GM19025 (cell line): Measurements from ENCODE around the gene KRTAP5-4.
"Not testable (repeated sequence)": the region's sequence is repeated elsewhere in the genome, so short reads cannot be mapped to it uniquely, and the experiment has no call there.

ENCODE experiments used
- ATAC-seq: cut with Tn5 transposase; IDR thresholded peaks from one replicate; pipeline ENCODE4 v1.9.1; 2021; ENCODE audit warnings: mild to moderate bottlenecking, low read depth, moderate library complexity; ENCODE audit not compliant: unreplicated experiment

KRTAP5-4 gene

GRCh38 chr11:1639666-1640065, 17.7 kb upstream of the KRTAP5-4 start:
- ATAC-seq = no peak

GRCh38 chr11:1639102-1639620, 17.2 kb upstream of the KRTAP5-4 start:
- no peak for ATAC-seq

DNA sequence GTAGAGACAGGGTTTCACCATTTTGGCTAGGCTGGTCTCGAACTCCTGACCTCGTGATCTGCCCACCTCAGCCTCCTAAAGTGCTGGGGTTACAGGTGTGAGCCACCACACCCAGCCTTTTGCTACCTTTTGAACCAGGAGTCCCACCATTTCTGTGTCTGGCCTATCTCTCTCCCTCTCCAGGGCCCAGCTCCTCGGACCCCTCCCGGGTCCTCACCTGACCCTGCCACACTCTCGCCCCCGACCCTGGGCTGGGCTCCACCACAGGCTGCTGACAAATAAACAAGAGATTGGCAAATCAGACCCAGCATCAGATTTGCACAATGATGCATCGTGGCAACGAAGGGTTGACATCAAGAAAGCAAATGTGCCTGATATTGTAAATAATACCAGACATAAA, 16.4 kb upstream of the KRTAP5-4 start:
- no peak for ATAC-seq

DNA sequence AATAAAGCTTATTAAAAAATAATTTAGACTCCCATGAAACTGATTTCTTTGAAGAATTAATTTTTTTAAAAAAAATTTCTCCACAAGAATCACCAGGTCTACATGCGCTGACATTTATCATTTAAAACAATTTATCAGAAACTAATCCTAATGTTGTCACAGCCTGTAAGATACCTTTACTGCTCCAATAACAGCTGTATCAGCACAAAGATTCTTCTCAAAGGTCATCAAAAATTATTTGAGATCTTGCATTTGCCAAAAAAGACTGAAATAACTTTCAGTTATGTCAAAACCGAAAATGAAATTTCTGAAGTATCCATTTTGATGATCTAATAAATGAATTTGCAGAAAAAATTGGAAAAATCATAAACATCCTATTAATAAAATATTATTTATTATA, 15.7 kb upstream of the KRTAP5-4 start:
- ATAC-seq = no peak

GRCh38 chr11:1636291-1636950, 14.5 kb upstream of the KRTAP5-4 start:
- ATAC-seq = no peak

DNA sequence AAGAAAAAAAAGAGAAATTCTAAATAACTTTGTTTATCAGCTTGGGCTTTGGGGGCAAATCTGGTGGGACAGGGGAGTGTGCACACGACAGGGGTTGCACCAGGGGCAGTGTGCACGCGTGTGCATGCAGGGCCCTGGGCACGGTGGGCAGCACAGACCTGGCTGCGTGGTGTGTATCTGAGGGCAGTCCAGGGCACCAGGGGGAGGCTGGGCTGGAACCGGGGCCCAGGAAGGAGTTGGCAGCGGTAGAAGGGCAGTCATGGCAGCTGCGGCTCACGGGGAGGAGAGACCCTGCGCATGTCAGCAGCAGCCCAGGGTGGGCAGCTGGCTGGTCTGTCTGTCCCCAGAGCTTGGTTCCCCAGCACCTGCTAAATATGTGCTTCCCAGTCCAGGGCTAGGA, 11.9 kb upstream of the KRTAP5-4 start:
- no peak for ATAC-seq

DNA sequence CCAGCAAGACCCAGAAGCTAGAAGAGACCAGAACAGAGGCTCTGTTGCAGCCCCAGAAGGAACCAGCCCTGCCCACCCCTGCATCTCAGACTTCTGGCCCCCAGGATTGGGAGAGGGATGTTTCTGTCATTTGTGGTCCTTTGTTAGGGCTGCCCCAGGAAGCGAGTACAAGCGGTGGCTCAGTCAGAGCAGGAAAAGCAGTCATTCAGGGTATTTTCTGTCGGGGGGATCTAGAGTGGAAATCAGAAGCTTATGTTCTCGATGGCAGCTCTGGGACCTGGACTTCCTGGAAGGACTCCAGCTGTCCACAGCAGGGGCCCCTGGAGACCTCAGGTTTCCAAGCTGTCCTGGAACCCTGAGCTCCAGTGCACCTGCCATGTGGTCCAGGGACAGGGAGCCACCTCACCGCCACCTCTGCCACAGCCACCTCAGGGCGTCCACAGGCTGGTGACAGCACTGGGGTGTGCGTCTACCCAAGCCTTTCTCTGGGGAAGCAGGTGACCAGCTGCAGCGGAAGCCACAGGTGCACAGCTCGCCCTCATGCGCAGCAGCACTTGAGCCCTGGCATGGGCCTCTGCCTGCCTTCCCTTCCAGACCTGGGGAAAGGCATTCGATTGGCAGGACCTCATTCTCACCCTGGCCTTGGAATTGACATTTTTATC, 10.2 kb upstream of the KRTAP5-4 start:
- ATAC-seq = no peak

DNA sequence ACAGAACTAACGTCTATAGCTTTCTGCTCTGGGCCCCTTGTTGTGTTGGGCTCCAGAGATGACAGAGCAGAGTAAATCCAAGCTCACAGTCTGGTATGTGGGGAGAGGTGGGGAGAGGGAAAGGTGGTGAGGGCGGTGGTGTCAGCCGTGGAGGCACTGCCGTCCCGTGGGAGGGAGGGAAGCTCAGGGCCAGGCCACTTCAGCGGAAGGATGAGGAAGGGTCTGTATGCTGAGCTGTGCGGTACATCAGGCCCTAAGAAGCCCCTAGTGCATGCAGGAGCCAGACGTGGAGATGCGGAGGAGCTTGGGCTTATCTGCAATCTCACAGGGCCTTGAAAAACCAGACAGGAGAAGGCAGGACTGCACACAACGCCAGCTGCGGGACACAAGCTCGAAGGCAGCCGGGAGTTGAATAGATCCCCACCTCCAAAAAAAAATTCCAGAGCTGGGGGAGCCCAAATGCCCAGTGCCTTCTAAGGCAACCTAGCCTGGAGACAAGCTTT, 9.2 kb upstream of the KRTAP5-4 start:
- ATAC-seq = no peak

- ATAC-seq = no peak
Measured at GRCh38 chr11:1630271-1630670, 8.3 kb upstream of the KRTAP5-4 start.

GRCh38 chr11:1629326-1630185, 7.6 kb upstream of the KRTAP5-4 start, which contains the start of gene KRTAP5-5:
Gene KRTAP5-5 (plus strand): TSS chr11:1629775. CDS start chr11:1629841, 66 bp downstream.
- ATAC-seq = no peak

- no peak for ATAC-seq
Measured at GRCh38 chr11:1628506-1629325, 6.8 kb upstream of the KRTAP5-4 start.

- no peak for ATAC-seq
Measured at GRCh38 chr11:1625541-1625940, 3.6 kb upstream of the KRTAP5-4 start.

DNA sequence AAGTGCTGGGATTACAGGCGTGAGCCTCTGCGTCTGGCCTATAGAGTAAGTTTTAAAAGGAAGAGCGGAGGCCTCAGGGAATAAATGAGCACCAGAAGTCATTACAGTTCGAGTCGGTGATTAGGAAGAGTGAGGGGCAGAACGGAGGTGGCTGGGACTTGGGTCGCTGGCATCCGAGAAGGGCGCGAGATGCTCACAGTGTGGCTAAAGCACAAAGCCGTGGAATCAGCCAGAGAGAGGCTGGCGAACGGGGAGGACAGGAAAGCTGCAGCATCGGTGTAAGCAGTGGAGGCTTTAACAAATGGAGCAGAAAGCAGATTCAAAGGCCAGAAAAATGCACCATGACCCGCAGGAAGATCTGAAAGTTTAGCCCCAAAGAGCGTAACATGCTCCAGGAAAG, 2.7 kb upstream of the KRTAP5-4 start:
- no peak for ATAC-seq

DNA sequence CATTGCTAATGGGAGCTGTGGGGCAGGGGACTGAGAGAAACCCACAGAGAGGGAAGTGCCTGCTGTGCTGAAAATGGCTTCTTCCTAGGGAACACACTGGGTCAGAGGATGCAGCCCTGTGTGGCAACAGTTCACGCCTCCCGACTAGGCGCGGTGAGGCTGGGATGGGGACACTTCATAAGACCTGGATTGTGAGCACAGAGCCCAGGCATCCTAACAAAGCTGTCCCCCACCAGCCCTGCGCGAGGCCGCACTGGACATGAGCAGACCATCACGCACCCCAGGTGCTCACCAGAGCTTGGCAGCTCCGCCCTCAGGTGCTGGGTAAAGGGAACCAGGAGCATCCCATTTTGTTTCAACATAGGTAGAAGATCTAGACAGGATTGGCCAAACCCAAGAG, 1.8 kb upstream of the KRTAP5-4 start:
- ATAC-seq = no peak

DNA sequence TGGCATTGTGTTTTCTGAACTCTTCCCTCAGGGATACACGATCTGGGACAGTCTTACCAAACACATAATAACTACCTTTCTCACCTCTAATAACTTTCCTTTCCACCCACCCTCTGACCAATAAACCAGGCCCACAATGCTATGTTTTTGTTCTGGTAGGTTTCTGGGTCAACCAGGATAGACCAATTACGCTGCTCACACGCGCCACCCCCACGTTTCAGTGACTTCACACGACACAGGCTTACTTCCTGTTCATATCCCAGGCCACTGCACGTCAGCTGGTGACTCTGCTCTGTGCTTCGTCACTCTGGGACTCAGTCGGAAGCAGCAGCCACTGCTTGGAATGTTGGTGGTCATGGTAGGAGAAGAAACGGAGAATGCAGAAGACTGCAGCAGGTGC, 2.5 kb downstream of the KRTAP5-4 start:
- ATAC-seq = no peak

DNA sequence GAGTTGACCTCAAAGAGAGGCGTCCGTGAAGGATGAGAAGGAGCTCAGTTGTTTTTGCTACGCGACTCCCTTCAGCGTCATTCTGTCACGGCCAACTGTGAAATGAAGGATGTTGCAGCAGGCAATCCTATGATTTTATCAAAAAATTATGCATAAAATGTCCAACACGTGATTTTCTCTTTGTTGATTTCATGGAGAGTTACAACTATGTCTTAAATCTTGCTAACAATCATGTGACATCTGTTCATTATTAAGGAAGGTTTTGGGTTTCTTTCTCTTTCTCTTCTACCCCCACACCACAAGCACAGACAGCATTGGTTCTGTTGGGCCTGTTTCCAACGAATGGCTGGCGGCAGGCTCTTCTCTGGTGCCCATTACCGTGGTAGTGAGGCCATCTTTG, 3.7 kb downstream of the KRTAP5-4 start:
- no peak for ATAC-seq

DNA sequence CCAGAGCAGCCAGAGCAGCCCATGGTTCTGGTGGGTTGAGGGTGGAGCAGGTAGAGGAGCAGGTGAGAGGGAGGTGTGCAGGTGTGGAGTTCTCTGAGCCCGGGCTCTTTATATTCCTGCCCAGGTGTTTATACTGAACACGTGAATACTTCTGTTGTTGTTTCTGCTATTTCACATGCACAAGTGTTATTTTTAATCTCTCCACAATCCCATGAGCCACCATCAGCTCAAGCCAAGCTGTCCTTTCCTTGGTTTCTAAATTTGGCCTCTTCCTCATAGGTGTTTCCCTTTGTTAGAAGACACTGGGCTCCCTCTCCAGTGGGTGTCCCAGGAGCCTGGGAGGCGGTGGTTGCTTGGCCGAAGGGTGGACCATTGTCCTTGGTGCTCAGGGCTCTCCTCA, 13.6 kb downstream of the KRTAP5-4 start, which contains the start of gene KRTAP5-3:
KRTAP5-3 (minus strand) TSS at position 101 of the 400 bp plus-strand sequence; CDS start at position 23, 78 bp downstream.
- no peak for ATAC-seq

GRCh38 chr11:1607901-1608300, 14.0 kb downstream of the KRTAP5-4 start:
- ATAC-seq = not testable (repeated sequence)

- not testable (repeated sequence) for ATAC-seq
Measured at GRCh38 chr11:1607156-1607845, 14.6 kb downstream of the KRTAP5-4 start.
